Cardiac muscle cell (in vitro differentiated cells and primary cell): ENCODE measurements around the gene TWSG1. TPM values are rescaled to one million over a fixed set of nuclear protein-coding genes. Genes with fewer than 3 reads are reported as not detected.
"Not testable (repeated sequence)": the region's sequence is repeated elsewhere in the genome, so short reads cannot be mapped to it uniquely, and the experiment has no call there.

Experiments
- DNase-seq, 2 donors: peaks; one replicate each; pipeline versions ENCODE4 v3.0.0 to v3.0.0-alpha.2; 2010 to 2017; ENCODE audit warnings: low read depth in 1 of 2, low spot score in 1 of 2
- H3K27ac ChIP-seq: fragments of 200-600 bp; sonication (generic); 2 replicates; pipeline ENCODE4 v1.5.1; 2016
- H3K27me3 ChIP-seq: fragments of 200-600 bp; sonication (generic); 2 replicates; pipeline ENCODE4 v1.6.0; 2016; ENCODE audit warnings: control low read depth
- H3K36me3 ChIP-seq: fragments of 200-600 bp; sonication (generic); 2 replicates; pipeline ENCODE4 v1.5.1; 2016; ENCODE audit warnings: control low read depth
- H3K4me1 ChIP-seq: fragments of 200-600 bp; sonication (generic); 2 replicates; pipeline ENCODE4 v1.8.1; 2017; ENCODE audit warnings: low read depth, mild to moderate bottlenecking, mixed run types
- H3K4me3 ChIP-seq: fragments of 200-600 bp; sonication (generic); 2 replicates; pipeline ENCODE4 v1.5.1; 2016; ENCODE audit warnings: mild to moderate bottlenecking
- H3K9me3 ChIP-seq: fragments of 200-600 bp; sonication (generic); 2 replicates; pipeline ENCODE4 v1.5.1; 2017; ENCODE audit warnings: low read depth, mild to moderate bottlenecking, control low read depth
- polyA plus RNA-seq: library from polyadenylated mRNA; unstranded; fragments of >200 nt; fragmentation: Nextera tagmentation; extraction: Ambion mirVana; gene quantifications from 2 replicates; pipeline ENCODE4 v1.2.1, GENCODE V29; 2016
- total RNA-seq: library from RNA; depleted of rRNA; stranded (reverse); fragments of >200 nt; gene quantifications from 2 replicates; pipeline ENCODE4 v1.2.3, GENCODE V29; 2016
- TF ChIP-seq, protein P1 (sequence below): IDR thresholded peaks from 2 replicates; pipeline ENCODE4 v1.5.1; 2012; ENCODE audit warnings: low read depth, mild to moderate bottlenecking, low read length

Gene TWSG1
- total and polyA plus RNA-seq, 2 experiments from 2014 or later: 20.9 to 21.2 TPM

GRCh38 chr18:9426753-9427152 lies 92.2 kb downstream of the TWSG1 start:
- H3K4me1 ChIP-seq: no peaks in the 10 kb centered on the region
- no peaks in the 10 kb centered on the region for H3K9me3 ChIP-seq
- no peaks in the 10 kb centered on the region for H3K36me3 ChIP-seq
- TF ChIP-seq, protein P1, sequence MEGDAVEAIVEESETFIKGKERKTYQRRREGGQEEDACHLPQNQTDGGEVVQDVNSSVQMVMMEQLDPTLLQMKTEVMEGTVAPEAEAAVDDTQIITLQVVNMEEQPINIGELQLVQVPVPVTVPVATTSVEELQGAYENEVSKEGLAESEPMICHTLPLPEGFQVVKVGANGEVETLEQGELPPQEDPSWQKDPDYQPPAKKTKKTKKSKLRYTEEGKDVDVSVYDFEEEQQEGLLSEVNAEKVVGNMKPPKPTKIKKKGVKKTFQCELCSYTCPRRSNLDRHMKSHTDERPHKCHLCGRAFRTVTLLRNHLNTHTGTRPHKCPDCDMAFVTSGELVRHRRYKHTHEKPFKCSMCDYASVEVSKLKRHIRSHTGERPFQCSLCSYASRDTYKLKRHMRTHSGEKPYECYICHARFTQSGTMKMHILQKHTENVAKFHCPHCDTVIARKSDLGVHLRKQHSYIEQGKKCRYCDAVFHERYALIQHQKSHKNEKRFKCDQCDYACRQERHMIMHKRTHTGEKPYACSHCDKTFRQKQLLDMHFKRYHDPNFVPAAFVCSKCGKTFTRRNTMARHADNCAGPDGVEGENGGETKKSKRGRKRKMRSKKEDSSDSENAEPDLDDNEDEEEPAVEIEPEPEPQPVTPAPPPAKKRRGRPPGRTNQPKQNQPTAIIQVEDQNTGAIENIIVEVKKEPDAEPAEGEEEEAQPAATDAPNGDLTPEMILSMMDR: no peak
- no peak overlapping the region for H3K4me3 ChIP-seq
- no peaks in the 10 kb centered on the region for H3K27me3 ChIP-seq
- DNase-seq: no peak
- no peak overlapping the region for H3K27ac ChIP-seq

GRCh38 chr18:9428301-9428706 lies 93.7 kb downstream of the TWSG1 start:
- H3K4me1 ChIP-seq: no peaks in the 10 kb centered on the region
- H3K27me3 ChIP-seq: no peaks in the 10 kb centered on the region
- TF ChIP-seq, protein P1: no peak
- H3K9me3 ChIP-seq: no peaks in the 10 kb centered on the region
- no peak overlapping the region for H3K4me3 ChIP-seq
- H3K27ac ChIP-seq: no peak overlapping the region
- DNase-seq: no peak
- H3K36me3 ChIP-seq: no peaks in the 10 kb centered on the region

DNA sequence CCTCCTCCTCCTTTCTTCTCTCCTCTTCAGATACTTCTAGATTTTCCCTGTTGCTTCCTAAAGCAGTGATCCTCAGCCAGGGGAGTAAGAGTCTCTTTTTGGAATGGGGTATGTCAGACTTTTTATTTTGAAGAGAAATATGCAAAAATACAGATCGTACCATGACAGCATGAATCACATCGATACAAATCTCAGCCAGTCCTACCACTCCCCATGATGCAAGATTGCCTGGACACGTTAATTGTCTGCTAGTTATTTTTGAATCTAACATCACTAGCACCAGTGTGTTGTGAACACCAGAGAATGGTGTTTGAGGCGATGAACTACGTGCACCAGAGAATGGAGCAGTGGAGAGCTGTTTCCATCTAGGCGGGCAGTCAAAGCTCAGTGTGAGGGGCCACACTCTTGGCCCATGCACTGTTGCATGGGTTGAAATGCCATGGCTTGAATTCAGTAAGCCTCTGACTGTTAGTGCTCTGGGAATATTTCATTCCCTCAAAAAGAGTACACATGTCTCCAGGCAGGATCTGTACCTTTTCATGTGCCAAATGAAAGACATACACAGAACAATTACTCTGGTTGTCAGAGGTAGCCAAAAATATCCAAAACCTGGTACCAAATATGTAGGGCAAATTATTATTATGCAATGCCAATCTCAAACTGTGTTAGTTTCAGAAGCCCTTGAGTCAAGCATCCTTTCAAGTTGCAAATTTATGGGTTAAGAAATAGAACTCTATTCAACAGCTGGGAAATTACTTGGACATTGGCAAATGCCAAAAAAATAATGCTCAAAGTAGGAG lies 94.5 kb downstream of the TWSG1 start:
- Histone ChIP-seq H3K4me3 (no peak overlapping the region), H3K27ac (no peak overlapping the region), H3K9me3 (no peaks in the 10 kb centered on the region), H3K36me3 (no peaks in the 10 kb centered on the region), H3K4me1 (peaks cover 6% of the 10 kb centered on the region), H3K27me3 (no peaks in the 10 kb centered on the region)
- TF ChIP-seq, protein P1: no peak
- no peak for DNase-seq

GRCh38 chr18:9429662-9429993 lies 95.1 kb downstream of the TWSG1 start:
- TF ChIP-seq, protein P1: no peak
- H3K9me3 ChIP-seq: no peaks in the 10 kb centered on the region
- peaks cover 8% of the 10 kb centered on the region for H3K4me1 ChIP-seq
- no peaks in the 10 kb centered on the region for H3K27me3 ChIP-seq
- no peaks in the 10 kb centered on the region for H3K36me3 ChIP-seq
- H3K27ac ChIP-seq: no peak overlapping the region
- peak in 1 of 2 donors; percentile 36 for DNase-seq
- no peak overlapping the region for H3K4me3 ChIP-seq

- H3K27ac ChIP-seq, H3K36me3 ChIP-seq, H3K4me3 ChIP-seq, H3K4me1 ChIP-seq, H3K9me3 ChIP-seq, H3K27me3 ChIP-seq, DNase-seq: not testable (repeated sequence)
Observed at GRCh38 chr18:9430315-9430714, 95.7 kb downstream of the TWSG1 start.

GRCh38 chr18:9431296-9431695 lies 96.7 kb downstream of the TWSG1 start:
- Histone ChIP-seq H3K9me3 (no peaks in the 10 kb centered on the region), H3K27ac (no peak overlapping the region), H3K4me1 (peaks cover 8% of the 10 kb centered on the region), H3K27me3 (no peaks in the 10 kb centered on the region), H3K4me3 (no peak overlapping the region), H3K36me3 (no peaks in the 10 kb centered on the region)
- TF ChIP-seq, protein P1: no peak
- no peak for DNase-seq

GRCh38 chr18:9433122-9433521 lies 98.5 kb downstream of the TWSG1 start:
- not testable (repeated sequence) for H3K9me3 ChIP-seq, H3K27ac ChIP-seq, H3K36me3 ChIP-seq, H3K4me3 ChIP-seq, DNase-seq, H3K4me1 ChIP-seq, H3K27me3 ChIP-seq
